Uterus (tissue), 2 donors: ENCODE data around the gene CPZ.

Experiments used
- POLR2A ChIP-seq, 2 donors: fragments of 450-650 bp; IDR thresholded peaks; one replicate each; pipeline ENCODE4 v1.6.1; 2016; ENCODE audit warnings: antibody characterized with exemption in 2 of 2, mild to moderate bottlenecking in 1 of 2, moderate library complexity in 1 of 2
- TF ChIP-seq, protein P1 (sequence below), 4 experiments: fragments of 200-600 bp in 2 of 4; fragments of 450-650 bp in 2 of 4; sonication (generic) in 2 of 4; IDR thresholded peaks; one replicate each; pipeline ENCODE4 v1.5.1; 2016 to 2019; ENCODE audit warnings: antibody characterized with exemption in 4 of 4, mild to moderate bottlenecking in 2 of 4, moderate library complexity in 1 of 4

DNA sequence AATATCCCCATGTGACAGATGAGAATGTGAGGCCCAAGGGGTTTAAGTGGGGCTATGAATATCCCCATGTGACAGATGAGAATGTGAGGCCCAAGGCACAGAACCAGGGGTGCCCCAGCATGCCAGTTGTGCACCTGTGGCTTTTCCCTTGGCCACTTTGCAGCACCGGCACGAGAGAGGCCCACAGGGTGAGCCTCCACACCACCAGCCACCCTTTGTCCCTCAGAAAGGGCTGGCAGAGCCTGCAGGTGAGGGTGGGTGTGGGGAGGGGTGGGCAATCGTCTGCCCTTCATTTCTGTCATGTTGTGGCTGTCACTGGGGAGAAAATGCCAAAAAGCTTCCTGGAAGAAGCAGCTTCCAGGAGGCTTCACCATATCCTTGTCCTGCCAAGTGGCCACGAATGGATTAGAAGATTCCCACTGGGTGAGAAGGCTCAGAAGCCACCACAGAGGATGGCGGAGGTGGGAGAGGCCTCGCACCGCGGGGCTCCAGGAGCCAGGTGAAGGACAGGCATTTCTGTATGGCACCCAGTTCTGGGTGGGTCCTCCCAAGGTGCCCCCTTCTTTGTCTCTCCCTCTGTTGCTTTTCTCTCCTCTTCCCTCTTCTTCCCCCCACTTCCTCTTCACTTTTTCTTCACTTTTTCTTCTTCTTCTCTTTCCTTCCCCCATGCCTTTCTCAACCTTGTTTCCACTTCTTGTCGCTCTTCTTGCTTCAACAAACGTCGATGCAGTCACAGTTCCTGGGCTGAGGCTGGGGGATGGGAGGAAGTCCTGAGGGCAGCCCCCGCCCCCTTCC, 12.8 kb upstream of the CPZ start:
- TF ChIP-seq POLR2A (IDR thresholded peaks at IDR 0.05) = no peak
- TF ChIP-seq, protein P1, sequence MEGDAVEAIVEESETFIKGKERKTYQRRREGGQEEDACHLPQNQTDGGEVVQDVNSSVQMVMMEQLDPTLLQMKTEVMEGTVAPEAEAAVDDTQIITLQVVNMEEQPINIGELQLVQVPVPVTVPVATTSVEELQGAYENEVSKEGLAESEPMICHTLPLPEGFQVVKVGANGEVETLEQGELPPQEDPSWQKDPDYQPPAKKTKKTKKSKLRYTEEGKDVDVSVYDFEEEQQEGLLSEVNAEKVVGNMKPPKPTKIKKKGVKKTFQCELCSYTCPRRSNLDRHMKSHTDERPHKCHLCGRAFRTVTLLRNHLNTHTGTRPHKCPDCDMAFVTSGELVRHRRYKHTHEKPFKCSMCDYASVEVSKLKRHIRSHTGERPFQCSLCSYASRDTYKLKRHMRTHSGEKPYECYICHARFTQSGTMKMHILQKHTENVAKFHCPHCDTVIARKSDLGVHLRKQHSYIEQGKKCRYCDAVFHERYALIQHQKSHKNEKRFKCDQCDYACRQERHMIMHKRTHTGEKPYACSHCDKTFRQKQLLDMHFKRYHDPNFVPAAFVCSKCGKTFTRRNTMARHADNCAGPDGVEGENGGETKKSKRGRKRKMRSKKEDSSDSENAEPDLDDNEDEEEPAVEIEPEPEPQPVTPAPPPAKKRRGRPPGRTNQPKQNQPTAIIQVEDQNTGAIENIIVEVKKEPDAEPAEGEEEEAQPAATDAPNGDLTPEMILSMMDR (IDR thresholded peaks at IDR 0.05) = no peak
